WERI-Rb-1 (cell line): Measurements from ENCODE around the gene MAFG.

Experiments used
- DNase-seq: peaks from one replicate; pipeline ENCODE4 v3.0.0-alpha.2; 2020
- H3K27ac ChIP-seq: fragments of 250-450 bp; sonication (Bioruptor Pico); 2 replicates; pipeline ENCODE4 v1.5.1; 2020; ENCODE audit warnings: mild to moderate bottlenecking, moderate library complexity
- H3K27me3 ChIP-seq: fragments of 250-450 bp; sonication (Bioruptor Pico); 2 replicates; pipeline ENCODE4 v1.5.1; 2021; ENCODE audit warnings: mild to moderate bottlenecking, low read depth, moderate library complexity; ENCODE audit not compliant: insufficient read depth, severe bottlenecking
- H3K36me3 ChIP-seq: fragments of 250-450 bp; sonication (Bioruptor Pico); 2 replicates; pipeline ENCODE4 v1.5.1; 2020; ENCODE audit warnings: mild to moderate bottlenecking, moderate library complexity
- H3K4me3 ChIP-seq: 2 replicates; pipeline ENCODE4 v1.5.1; 2011; ENCODE audit warnings: low read depth, mild to moderate bottlenecking, control low read depth, low read length
- H3K9me3 ChIP-seq: fragments of 250-450 bp; sonication (Bioruptor Pico); 2 replicates; pipeline ENCODE4 v1.5.1; 2021; ENCODE audit warnings: mild to moderate bottlenecking, moderate library complexity; ENCODE audit not compliant: severe bottlenecking
- TF ChIP-seq, protein P1 (sequence below): IDR thresholded peaks from 2 replicates; pipeline ENCODE4 v1.5.1; 2011; ENCODE audit warnings: low read depth, mild to moderate bottlenecking, control low read depth, inconsistent platforms, low read length

The MAFG gene

DNA sequence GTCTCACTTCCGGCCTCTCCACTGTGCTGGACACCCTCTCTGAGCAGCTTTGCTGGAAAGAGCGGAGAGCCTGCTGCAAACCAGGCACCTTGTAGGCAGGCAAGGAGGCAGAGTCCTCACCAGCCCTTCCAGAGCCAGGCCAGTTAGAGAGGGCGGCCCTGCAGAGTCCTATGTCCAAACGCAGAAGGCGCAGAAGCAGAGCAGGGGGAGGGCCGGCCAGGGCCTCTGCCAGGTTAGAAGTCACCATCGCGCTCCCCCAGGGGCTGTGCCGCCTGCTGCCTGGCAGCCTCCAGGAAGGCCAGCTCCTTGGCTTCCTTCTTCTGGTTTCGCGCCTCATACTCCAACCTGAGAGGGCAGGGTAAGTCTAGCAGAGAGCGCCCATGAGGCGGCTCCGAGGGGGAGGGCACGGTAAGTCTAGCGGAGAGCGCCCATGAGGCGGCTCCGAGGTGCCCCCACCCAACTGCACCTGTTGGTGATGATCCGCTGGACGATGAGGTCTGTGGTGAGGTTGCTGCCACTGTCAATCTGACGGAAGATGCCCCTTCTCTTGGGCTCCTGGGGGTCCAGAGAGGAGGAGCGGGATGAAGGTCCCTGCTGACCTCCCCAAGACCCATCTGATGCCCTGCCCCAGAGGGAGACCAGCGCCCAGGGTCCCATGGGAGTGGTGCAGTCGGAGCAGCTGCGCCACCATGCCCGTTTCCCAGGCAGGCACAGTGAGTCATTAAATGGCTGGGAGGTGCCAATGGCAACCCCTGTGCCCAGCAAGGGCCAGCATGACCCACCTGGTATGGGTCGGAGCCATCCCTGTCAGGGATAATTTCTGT is 22.7 kb downstream of the MAFG start:
- H3K27me3 ChIP-seq, result no peaks in the 10 kb centered on the region
- TF ChIP-seq, protein P1, sequence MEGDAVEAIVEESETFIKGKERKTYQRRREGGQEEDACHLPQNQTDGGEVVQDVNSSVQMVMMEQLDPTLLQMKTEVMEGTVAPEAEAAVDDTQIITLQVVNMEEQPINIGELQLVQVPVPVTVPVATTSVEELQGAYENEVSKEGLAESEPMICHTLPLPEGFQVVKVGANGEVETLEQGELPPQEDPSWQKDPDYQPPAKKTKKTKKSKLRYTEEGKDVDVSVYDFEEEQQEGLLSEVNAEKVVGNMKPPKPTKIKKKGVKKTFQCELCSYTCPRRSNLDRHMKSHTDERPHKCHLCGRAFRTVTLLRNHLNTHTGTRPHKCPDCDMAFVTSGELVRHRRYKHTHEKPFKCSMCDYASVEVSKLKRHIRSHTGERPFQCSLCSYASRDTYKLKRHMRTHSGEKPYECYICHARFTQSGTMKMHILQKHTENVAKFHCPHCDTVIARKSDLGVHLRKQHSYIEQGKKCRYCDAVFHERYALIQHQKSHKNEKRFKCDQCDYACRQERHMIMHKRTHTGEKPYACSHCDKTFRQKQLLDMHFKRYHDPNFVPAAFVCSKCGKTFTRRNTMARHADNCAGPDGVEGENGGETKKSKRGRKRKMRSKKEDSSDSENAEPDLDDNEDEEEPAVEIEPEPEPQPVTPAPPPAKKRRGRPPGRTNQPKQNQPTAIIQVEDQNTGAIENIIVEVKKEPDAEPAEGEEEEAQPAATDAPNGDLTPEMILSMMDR, result no peak
- no peak overlapping the region for H3K4me3 ChIP-seq
- no peak for DNase-seq
- no peak overlapping the region for H3K27ac ChIP-seq
- no peaks in the 10 kb centered on the region for H3K9me3 ChIP-seq
- H3K36me3 ChIP-seq, result peaks cover 61% of the 10 kb centered on the region

DNA sequence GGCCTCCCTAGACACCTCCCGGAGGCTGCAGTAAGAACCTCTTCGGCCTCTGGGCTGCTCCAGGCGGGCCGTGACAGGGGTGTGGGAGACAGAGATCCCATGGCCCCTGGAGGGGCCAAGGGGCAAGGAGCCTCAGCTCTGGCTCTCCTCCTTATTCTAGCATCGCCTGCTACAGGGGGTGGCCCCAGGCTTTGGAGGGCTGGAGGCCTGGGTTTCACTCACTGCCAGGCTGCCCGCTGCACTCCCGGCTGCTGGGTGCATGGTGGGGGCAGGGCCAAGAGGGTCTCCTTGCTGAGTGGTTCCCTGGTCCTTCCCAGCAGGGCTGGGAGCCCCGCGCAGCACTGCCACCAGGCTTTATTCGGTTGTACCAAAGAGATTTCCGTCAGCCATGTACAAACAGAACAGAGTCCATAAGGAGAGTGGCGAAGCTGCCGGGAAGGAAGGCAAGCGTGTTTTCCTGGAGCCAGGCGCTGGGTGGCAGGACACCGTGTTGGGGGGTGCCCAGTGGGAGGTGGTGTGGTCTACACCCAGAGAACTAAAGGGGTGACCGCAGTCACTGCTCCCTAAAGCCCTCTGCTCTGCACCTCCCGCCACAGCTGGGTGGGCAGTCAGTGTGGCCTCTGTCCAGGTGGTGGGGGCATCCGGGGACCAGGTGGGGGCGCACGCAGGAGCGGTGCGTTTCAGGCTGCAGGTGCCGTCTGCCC is 23.5 kb downstream of the MAFG start:
- Histone ChIP-seq H3K9me3 (no peaks in the 10 kb centered on the region), H3K4me3 (no peak overlapping the region), H3K27me3 (no peaks in the 10 kb centered on the region), H3K36me3 (peaks cover 66% of the 10 kb centered on the region), H3K27ac (no peak overlapping the region)
- no peak for DNase-seq
- TF ChIP-seq, protein P1, result no peak

DNA sequence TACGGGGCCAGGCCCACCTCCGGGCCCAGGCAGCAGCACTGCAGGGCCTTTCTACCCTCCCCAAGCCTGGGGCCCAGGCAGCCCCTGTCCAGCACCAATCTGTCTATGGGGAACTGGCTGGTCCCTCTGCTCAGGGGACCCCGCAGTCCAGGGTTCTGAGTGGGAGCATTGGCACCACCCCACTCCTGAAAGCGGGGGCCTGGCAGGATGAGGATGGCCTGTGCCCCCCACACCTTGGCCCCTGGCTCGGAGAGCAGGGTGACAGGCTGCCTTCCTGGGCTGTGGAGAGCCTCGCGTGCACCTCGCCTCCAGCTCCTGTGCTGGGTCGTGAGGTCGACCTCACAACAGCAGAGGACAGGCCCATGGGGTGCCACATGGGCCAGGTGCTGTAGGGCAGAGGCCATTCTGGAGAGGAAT is 24.1 kb downstream of the MAFG start:
- H3K9me3 ChIP-seq, result no peaks in the 10 kb centered on the region
- no peak overlapping the region for H3K4me3 ChIP-seq
- no peak overlapping the region for H3K27ac ChIP-seq
- TF ChIP-seq, protein P1, result no peak
- DNase-seq, result no peak
- H3K27me3 ChIP-seq, result no peaks in the 10 kb centered on the region
- H3K36me3 ChIP-seq, result peaks cover 66% of the 10 kb centered on the region

DNA sequence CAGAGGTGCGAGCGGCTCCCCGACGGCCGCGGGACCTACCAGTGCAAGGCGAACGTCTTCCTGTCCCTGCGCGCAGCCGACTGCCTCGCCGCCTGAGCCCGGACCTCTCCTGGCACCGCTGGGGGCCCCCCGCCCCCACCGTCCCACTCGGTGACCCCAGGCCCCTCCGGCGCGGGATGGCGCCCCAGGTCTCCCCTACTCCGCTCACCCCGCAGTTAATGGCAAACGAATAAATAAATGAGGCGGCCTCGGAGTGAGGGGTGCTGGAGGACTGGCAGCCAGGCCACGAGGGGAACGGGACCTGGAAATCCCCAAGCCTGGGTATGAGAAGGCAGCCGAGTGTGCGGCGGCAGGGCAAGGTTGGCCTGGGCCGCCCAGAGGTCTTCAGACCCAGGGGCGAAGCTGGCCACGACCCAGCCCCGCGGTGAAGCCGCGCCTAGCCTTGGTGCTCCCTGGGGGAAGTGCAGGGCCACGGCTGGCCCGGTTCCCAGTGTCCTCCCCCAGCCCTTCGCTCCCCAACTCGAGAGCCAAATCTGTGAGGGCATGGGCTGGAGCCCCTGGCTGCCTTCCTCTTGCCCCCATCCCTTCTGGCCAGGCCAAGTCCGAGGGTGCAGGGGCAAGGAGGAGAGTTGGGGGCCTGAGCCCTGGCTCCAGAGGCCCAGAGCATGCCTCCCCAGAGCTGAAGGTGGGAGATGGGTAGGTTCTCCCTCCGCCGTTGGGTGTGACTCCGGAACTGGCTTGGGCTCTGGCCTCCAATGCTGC is 24.7 kb downstream of the MAFG start:
- Histone ChIP-seq H3K27me3 (no peaks in the 10 kb centered on the region), H3K36me3 (peaks cover 66% of the 10 kb centered on the region), H3K4me3 (no peak overlapping the region), H3K27ac (no peak overlapping the region), H3K9me3 (no peaks in the 10 kb centered on the region)
- TF ChIP-seq, protein P1, result no peak
- no peak for DNase-seq

DNA sequence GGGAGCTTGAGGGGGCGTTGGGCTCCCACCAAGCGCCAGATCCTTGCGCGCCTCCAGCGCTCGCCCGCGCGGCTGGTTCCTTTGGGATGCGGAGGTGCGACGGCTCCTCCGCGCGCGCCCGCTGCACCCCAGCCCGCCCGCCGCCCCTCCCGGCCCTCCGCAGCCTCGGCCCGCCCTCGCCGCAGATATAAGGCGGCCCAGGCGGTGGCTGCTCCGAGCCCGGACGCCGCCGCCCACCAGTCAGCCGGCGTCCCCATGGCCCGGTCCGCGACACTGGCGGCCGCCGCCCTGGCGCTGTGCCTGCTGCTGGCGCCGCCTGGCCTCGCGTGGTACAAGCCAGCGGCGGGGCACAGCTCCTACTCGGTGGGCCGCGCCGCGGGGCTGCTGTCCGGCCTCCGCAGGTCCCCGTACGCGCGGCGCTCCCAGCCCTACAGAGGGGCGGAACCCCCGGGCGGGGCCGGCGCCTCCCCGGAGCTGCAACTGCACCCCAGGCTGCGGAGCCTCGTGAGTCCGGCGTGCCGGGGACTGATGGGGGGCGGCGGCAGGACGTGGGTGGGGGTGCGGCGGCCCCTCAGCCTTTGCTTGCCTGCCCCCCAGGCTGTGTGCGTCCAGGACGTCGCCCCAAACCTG is 25.4 kb downstream of the MAFG start, which contains the start of gene NPB:
Gene NPB (plus strand): TSS at position 216 of the 630 bp plus-strand sequence. CDS start 40 bp downstream, at position 256.
- H3K9me3 ChIP-seq, result no peaks in the 10 kb centered on the region
- no peak within 1 kb of the TSS for H3K4me3 ChIP-seq
- H3K36me3 ChIP-seq, result peaks cover 71% of the 10 kb centered on the region
- no peak within 1 kb of the TSS for H3K27ac ChIP-seq
- DNase-seq, result no peak
- TF ChIP-seq, protein P1, result no peak
- H3K27me3 ChIP-seq, result no peaks in the 10 kb centered on the region
